A549 treated with CpdA at 1 μM for 4 hours (cell line): Measurements from ENCODE around the gene DUS2. TPM values are rescaled to one million over a fixed set of nuclear protein-coding genes. Genes with fewer than 3 reads are reported as not detected.

Source experiments
- total RNA-seq: library from RNA; stranded (reverse); fragments of 200-300 nt; extraction: Qiagen RNA extraction; gene quantifications from 5 replicates; pipeline ENCODE4 v1.2.3, GENCODE V29; 2022; ENCODE audit warnings: low read depth

DUS2 gene
- total RNA-seq: 15.3 to 18.9 TPM (median 17.7 TPM) in 5 replicates

GRCh38 chr16:68022728-68023537, at the start of gene DUS2, which contains the start of gene DDX28:
DUS2 (plus strand) TSS chr16:68023284; CDS start chr16:68038024, 14,740 bp downstream.
DDX28 (minus strand) TSS chr16:68023232; CDS start chr16:68023202, 30 bp downstream.

DNA sequence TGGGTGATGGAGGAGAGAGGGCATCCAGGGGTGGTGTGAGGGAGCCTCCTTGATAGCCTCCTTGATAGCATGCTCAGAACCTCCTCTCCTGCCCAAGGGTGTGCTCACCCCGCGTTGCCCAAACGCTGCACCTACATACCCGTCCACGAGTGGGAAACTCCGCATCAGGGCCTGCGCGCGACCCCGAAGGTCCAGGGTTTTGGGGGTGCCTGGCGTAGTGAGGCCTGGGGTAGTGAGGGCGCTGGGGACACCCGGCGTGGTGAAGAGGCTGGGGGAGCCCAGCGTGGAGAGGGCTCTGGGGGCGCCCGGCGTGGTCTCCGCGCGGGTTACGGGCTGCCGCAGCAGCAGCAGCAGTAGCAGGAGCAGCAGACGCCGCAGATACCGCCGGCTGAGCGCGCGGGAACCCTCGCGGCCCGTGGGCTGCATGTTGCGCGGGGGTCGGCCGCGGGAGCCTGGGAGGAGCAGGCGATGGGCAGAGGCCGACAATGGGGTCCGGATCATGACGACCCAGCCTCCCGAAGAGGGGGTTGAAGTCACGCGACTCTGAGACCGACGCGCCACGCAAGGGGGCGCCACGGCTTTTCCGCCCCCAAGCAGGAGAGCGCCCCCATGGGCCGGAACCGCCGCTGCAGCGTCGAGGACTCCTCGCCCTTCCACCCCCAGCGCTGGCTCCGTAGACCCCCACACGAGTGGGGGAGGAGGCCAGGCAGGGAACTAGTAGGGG, 43.0 kb upstream of the DUS2 start, which contains the start of gene DPEP3:
DPEP3 (minus strand) TSS at position 545 of the 724 bp plus-strand sequence; CDS start at position 426, 119 bp downstream.

DNA sequence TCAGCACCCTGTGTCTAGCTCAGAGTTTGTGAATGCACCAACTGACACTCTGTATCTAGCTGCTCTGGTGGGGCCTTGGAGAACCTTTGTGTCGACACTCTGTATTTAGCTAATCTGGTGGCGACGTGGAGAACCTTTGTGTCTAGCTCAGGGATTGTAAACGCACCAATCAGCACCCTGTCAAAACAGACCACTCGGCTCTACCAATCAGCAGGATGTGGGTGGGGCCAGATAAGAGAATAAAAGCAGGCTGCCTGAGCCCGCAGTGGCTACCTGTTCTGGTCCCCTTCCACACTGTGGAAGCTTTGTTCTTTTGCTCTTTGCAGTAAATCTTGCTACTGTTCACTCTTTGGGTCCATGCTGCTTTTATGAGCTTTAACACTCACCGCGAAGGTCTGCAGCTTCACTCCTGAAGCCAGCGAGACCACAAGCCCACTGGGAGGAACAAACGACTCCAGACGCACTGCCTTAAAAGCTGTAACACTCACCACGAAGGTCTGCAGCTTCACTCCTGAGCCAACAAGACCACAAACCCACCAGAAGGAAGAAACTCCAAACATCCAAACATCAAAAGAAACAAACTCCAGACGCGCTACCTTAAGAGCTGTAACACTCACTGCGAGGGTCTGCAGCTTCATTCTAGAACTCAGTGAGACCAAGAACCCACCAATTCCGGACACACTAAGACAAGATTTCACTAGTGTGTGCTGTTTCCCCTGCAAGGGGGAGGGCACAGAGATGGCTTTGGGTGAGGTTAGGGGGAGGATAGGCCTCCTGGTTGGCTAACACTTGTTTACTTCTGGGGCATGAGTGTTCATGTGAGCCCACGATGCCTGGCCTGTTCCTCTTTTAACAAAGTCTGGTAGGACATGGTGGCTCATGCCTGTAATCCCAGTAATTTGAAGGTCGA, 24.1 kb upstream of the DUS2 start, which contains the start of gene DPEP2:
DPEP2 (minus strand) TSS at position 706 of the 910 bp plus-strand sequence. CDS start 6,272 bp downstream, outside the sequence.

DNA sequence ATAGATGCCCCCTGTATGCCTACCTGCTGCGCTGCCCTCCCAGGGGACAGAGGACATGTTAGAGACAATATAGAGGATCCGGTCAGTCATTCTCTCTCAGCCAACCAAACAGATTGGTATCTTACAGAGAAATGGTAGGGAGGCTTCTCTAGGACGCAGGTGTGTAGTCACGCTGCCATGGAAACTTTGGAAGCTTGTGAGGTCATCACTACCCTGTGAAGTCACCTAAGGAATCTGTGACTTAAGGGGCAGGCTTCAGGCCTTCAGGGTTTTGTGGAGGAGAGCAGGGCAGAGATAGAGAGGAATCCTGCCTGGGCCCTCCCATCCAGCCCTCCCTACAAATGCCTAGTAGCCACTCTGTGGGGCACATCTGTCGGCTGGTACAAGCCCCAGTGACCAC, 7.4 kb upstream of the DUS2 start, which contains the start of gene DPEP2NB:
DPEP2NB (minus strand) TSS at position 231 of the 400 bp plus-strand sequence; CDS start at position 90, 141 bp downstream.

GRCh38 chr16:68085259-68086071, 62.4 kb downstream of the DUS2 start, which contains the start of gene NFATC3:
NFATC3 (plus strand) TSS chr16:68085370; CDS start chr16:68085682, 312 bp downstream.

Other genes with a start within 250 kb of the DUS2 start
- gene RANBP10, start 216.7 kb upstream of the DUS2 start, total RNA-seq: 8.7 to 9.8 TPM (median 9.2 TPM) in 5 replicates
- gene TSNAXIP1, start 216.4 kb upstream of the DUS2 start, total RNA-seq: 0.35 to 0.83 TPM (median 0.43 TPM) in 5 replicates
- 24.7 to 45.1 TPM (median 42.2 TPM) in 5 replicates for gene THAP11, start 181.0 kb upstream of the DUS2 start, total RNA-seq
- gene NUTF2, start 176.4 kb upstream of the DUS2 start, total RNA-seq: 231 to 244 TPM (median 242 TPM) in 5 replicates
- gene CENPT, start 175.6 kb upstream of the DUS2 start, total RNA-seq: 26.9 to 31.8 TPM (median 29.8 TPM) in 5 replicates
- 58.5 to 70.6 TPM (median 64.6 TPM) in 5 replicates for gene EDC4, start 150.2 kb upstream of the DUS2 start, total RNA-seq
- 0.17 to 0.29 TPM in 2 of 5 replicates, not detected in the others for gene NRN1L, start 138.4 kb upstream of the DUS2 start, total RNA-seq
- gene PSKH1, start 130.0 kb upstream of the DUS2 start, total RNA-seq: 11.6 to 18.1 TPM (median 15.8 TPM) in 5 replicates
- gene CTRL, start 91.4 kb upstream of the DUS2 start, total RNA-seq: 1.6 to 2.7 TPM (median 1.8 TPM) in 5 replicates
- gene PSMB10, start 86.4 kb upstream of the DUS2 start, total RNA-seq: 37.4 to 55.9 TPM (median 50.3 TPM) in 5 replicates
- gene LCAT, start 79.2 kb upstream of the DUS2 start, total RNA-seq: 4.9 to 10.8 TPM (median 9.3 TPM) in 5 replicates
- 19.7 to 30.7 TPM (median 26.2 TPM) in 5 replicates for gene SLC12A4, start 54.6 kb upstream of the DUS2 start, total RNA-seq
- not detected in 5 replicates for gene DPEP3, start 42.8 kb upstream of the DUS2 start, total RNA-seq
- not detected in 5 replicates for gene DPEP2, start 23.8 kb upstream of the DUS2 start, total RNA-seq
- not detected in 5 replicates for gene DPEP2NB, start 7.4 kb upstream of the DUS2 start, total RNA-seq
- 16.6 to 21.2 TPM (median 20.2 TPM) in 5 replicates for gene DDX28, start 52 bp upstream of the DUS2 start, total RNA-seq
- gene NFATC3, start 62.1 kb downstream of the DUS2 start, total RNA-seq: 14.4 to 16.1 TPM (median 15.7 TPM) in 5 replicates
- 0.05 to 0.21 TPM (median 0.12 TPM) in 4 of 5 replicates, not detected in the other for gene ESRP2, start 212.8 kb downstream of the DUS2 start, total RNA-seq
- 12.4 to 17.4 TPM (median 14.5 TPM) in 5 replicates for gene PLA2G15, start 222.1 kb downstream of the DUS2 start, total RNA-seq
- 31.9 to 34.2 TPM (median 32.5 TPM) in 5 replicates for gene SLC7A6, start 241.2 kb downstream of the DUS2 start, total RNA-seq